Spleen (tissue), 7 donors: Measurements from ENCODE around the gene DUOX2.

Source experiments
- CTCF ChIP-seq, 11 experiments: fragments of 200-600 bp in 7 of 11; fragments of 450-650 bp in 4 of 11; sonication (generic) in 4 of 11; IDR thresholded peaks in 8 of 11; conservative IDR thresholded peaks in 3 of 11; 1 replicate in 7 of 11; 2 replicates in 4 of 11; pipeline versions ENCODE4 v1.4.0 to v1.8.0; 2016 to 2021; ENCODE audit warnings: antibody characterized with exemption in 11 of 11, inconsistent platforms in 4 of 11, mild to moderate bottlenecking in 1 of 11
- POLR2A ChIP-seq, 3 donors: fragments of 450-650 bp; IDR thresholded peaks; one replicate each; pipeline ENCODE4 v1.5.1; 2017; ENCODE audit warnings: antibody characterized with exemption in 3 of 3, mild to moderate bottlenecking in 1 of 3
- POLR2AphosphoS5 ChIP-seq, 3 donors: sonication (generic); formaldehyde crosslinking; IDR thresholded peaks; one replicate each; pipeline ENCODE4 v1.5.1; 2017; ENCODE audit warnings: antibody characterized with exemption in 3 of 3
- donor health status: DM: no; HTN: no; CAD: no; lungs with moderate emphysema.
- donor health status: DM: no; HTN: no; CAD: no.
- donor health status: DM: no; HTN: no; CAD: no.

GRCh38 chr15:45112143-45112590 is 1.8 kb downstream of the DUOX2 start:
- TF ChIP-seq POLR2A (IDR thresholded peaks at IDR 0.05): no peak
- no peak for TF ChIP-seq POLR2AphosphoS5 (IDR thresholded peaks at IDR 0.05)
- no peak for TF ChIP-seq CTCF (IDR thresholded peaks at IDR 0.05 in 8 of 11, conservative IDR thresholded peaks at IDR 0.05 in 3 of 11)
